Body of pancreas (tissue), 4 donors: Measurements from ENCODE around the gene AFF3. TPM values are rescaled to one million over a fixed set of nuclear protein-coding genes. Genes with fewer than 3 reads are reported as not detected.

Source experiments
- ATAC-seq: fragments of 150-250 bp; one replicate; pipeline ENCODE4 v1.9.1; 2016
- DNase-seq, 4 donors: peaks; one replicate each; pipeline ENCODE4 v3.0.0-alpha.2; 2019
- H3K27ac ChIP-seq, 4 donors: fragments of 200-600 bp; sonication (generic); 1 replicate in 3 of 4; 2 replicates in 1 of 4; pipeline versions ENCODE4 v1.5.1 to v1.6.1; 2016 to 2019; ENCODE audit warnings: mild to moderate bottlenecking in 1 of 4, mixed read lengths in 1 of 4, moderate library complexity in 1 of 4
- H3K27me3 ChIP-seq, 2 donors: fragments of 200-600 bp; sonication (generic); one replicate each; pipeline ENCODE4 v1.6.0; 2016; ENCODE audit warnings: mild to moderate bottlenecking in 1 of 2
- H3K36me3 ChIP-seq, 2 donors: fragments of 200-600 bp; sonication (generic); replicated peaks in 1 of 2; 2 replicates each; pipeline ENCODE4 v1.5.1; 2016; ENCODE audit warnings: low read depth in 2 of 2; ENCODE audit not compliant: insufficient read depth in 1 of 2
- H3K4me1 ChIP-seq: fragments of 200-600 bp; sonication (generic); one replicate; pipeline ENCODE4 v1.6.0; 2016
- H3K4me3 ChIP-seq, 2 donors: fragments of 200-600 bp; sonication (generic); 1 replicate in 1 of 2; 2 replicates in 1 of 2; pipeline ENCODE4 v1.5.1; 2016 to 2019
- H3K9me3 ChIP-seq, 3 donors: fragments of 200-600 bp; sonication (generic); 1 replicate in 2 of 3; 2 replicates in 1 of 3; pipeline ENCODE4 v1.5.1; 2016
- CTCF ChIP-seq, 7 experiments: fragments of 450-650 bp in 4 of 7; fragments of 200-600 bp in 3 of 7; sonication (generic) in 3 of 7; IDR thresholded peaks; one replicate each; pipeline ENCODE4 v1.5.1; 2016 to 2019; ENCODE audit warnings: antibody characterized with exemption in 7 of 7
- POLR2A ChIP-seq, 3 donors: fragments of 450-650 bp; IDR thresholded peaks; one replicate each; pipeline ENCODE4 v1.6.1; 2016; ENCODE audit warnings: antibody characterized with exemption in 3 of 3, mild to moderate bottlenecking in 2 of 3
- WGBS, 2 donors: methylation state at CpG; one replicate each; pipeline ENCODE4 v1.1.5; 2017; 5-methylcytosine and 5-hydroxymethylcytosine counted together
- intact Hi-C: fragments of 100-400 bp; cut with DNase I; formaldehyde crosslinking; loops from one replicate; pipeline ENCODE4 v1.15.1; 2023
- total RNA-seq, 2 donors: library from RNA; depleted of rRNA; stranded (reverse); fragments of >200 nt; gene quantifications; one replicate each; pipeline ENCODE4 v1.1.0, GENCODE V29; 2016

AFF3 gene
- total RNA-seq, 2 donors from 2014 or later: 0.52 to 0.99 TPM

- DNase-seq: no peak
- ATAC-seq: no peak
- TF ChIP-seq CTCF (IDR thresholded peaks at IDR 0.05) (no peak), POLR2A (IDR thresholded peaks at IDR 0.05) (no peak)
- no peak overlapping the region for H3K4me3 ChIP-seq
- H3K9me3 ChIP-seq: no peaks in the 10 kb centered on the region
- intact Hi-C loops: no loop called here
- no peaks in the 10 kb centered on the region for H3K4me1 ChIP-seq
- H3K36me3 ChIP-seq: no peaks in the 10 kb centered on the region
- 44 to 47% methylated on average over 3 of the region's 3 CpGs for WGBS, 2 donors
- no peaks in the 10 kb centered on the region for H3K27me3 ChIP-seq
- no peak overlapping the region for H3K27ac ChIP-seq
Observed at GRCh38 chr2:99862566-99862965, 279.8 kb downstream of the AFF3 start.

- H3K27me3 ChIP-seq: no peaks in the 10 kb centered on the region
Observed at GRCh38 chr2:99861376-99861760, 281.0 kb downstream of the AFF3 start.

GRCh38 chr2:99860720-99861375 lies 281.5 kb downstream of the AFF3 start:
- intact Hi-C loops: no loop called here
- Histone ChIP-seq H3K27me3 (no peaks in the 10 kb centered on the region), H3K9me3 (no peaks in the 10 kb centered on the region), H3K36me3 (no peaks in the 10 kb centered on the region), H3K4me3 (no peak overlapping the region), H3K27ac (no peak overlapping the region), H3K4me1 (no peaks in the 10 kb centered on the region)
- DNase-seq: no peak
- TF ChIP-seq CTCF (IDR thresholded peaks at IDR 0.05) (no peak), POLR2A (IDR thresholded peaks at IDR 0.05) (no peak)
- WGBS, 2 donors: 76 to 79% methylated on average over 4 of the region's 4 CpGs
- ATAC-seq: no peak

More at GRCh38 chr2:99861376-99861760, 281.0 kb downstream of the AFF3 start:
- no peak overlapping the region for H3K27ac ChIP-seq
- no peaks in the 10 kb centered on the region for H3K9me3 ChIP-seq
- DNase-seq: no peak
- ATAC-seq: no peak
- TF ChIP-seq POLR2A (IDR thresholded peaks at IDR 0.05) (no peak), CTCF (IDR thresholded peaks at IDR 0.05) (no peak)
- intact Hi-C loops: no loop called here
- WGBS, 2 donors: 46 to 55% methylated on average over 2 of the region's 2 CpGs
- H3K36me3 ChIP-seq: no peaks in the 10 kb centered on the region
- H3K4me1 ChIP-seq: no peaks in the 10 kb centered on the region
- H3K4me3 ChIP-seq: no peak overlapping the region

- no peak for TF ChIP-seq CTCF (IDR thresholded peaks at IDR 0.05)
- TF ChIP-seq POLR2A (IDR thresholded peaks at IDR 0.05): no peak
- WGBS, 2 donors: 88 to 91% methylated on average over 6 of the region's 6 CpGs
- no peak overlapping the region for H3K27ac ChIP-seq
- H3K36me3 ChIP-seq: no peaks in the 10 kb centered on the region
- no peaks in the 10 kb centered on the region for H3K9me3 ChIP-seq
- DNase-seq (no peak), ATAC-seq (no peak)
- intact Hi-C loops: no loop called here
- H3K4me3 ChIP-seq: no peak overlapping the region
- no peaks in the 10 kb centered on the region for H3K27me3 ChIP-seq
- H3K4me1 ChIP-seq: no peaks in the 10 kb centered on the region
Observed at GRCh38 chr2:99858951-99859596, 283.3 kb downstream of the AFF3 start.
